Coronary artery (tissue), 2 donors: ENCODE results near the gene EPAS1.

Experiments used
- DNase-seq: peaks from one replicate; pipeline ENCODE4 v3.0.0-alpha.2; 2017; ENCODE audit warnings: low spot score
- H3K27ac ChIP-seq, 2 donors: fragments of 200-600 bp; sonication (generic); one replicate each; pipeline ENCODE4 v1.5.1; 2016 to 2019
- H3K4me3 ChIP-seq: fragments of 200-600 bp; sonication (generic); 2 replicates; pipeline ENCODE4 v1.5.1; 2016; ENCODE audit warnings: mild to moderate bottlenecking, moderate library complexity
- CTCF ChIP-seq: fragments of 200-600 bp; sonication (generic); IDR thresholded peaks from one replicate; pipeline ENCODE4 v1.5.1; 2019; ENCODE audit warnings: antibody characterized with exemption

Gene EPAS1

GRCh38 chr2:46414701-46415100, 117.5 kb downstream of the EPAS1 start:
- no peak overlapping the region for H3K4me3 ChIP-seq
- no peak overlapping the region for H3K27ac ChIP-seq
- DNase-seq: no peak
- TF ChIP-seq CTCF: no peak

- no peak for TF ChIP-seq CTCF
Observed at GRCh38 chr2:46416280-46416679, 119.1 kb downstream of the EPAS1 start.

DNA sequence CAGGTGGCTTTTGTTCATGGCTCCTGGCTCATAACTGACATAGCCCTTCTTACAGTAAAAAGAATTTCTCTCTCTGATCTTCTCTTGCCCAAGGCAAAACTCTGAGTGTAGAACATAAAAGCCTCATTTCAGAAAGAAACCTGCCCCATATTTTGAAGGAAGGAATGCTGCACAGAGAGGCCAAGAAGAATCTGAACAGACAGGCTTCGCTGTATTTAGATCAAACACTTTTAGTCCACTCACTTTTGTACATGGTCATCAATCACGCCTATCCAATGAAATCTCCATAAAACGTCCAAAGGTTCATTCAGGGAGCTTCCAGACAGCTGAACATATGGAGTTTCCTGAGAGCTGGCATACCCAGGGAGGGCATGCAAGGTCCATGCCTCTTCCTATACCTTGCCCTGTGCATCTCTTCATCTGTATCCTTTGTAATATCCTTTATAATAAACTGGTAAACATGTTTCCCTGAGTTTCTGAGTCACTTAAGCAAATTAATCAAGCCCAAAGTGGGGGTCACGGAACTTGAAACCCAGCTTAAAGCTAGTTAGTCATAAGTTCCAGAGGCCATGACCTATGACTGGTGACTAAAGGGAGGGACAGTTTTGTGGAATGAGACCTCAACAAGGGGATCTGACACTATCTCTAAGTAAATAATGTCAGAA, 119.7 kb downstream of the EPAS1 start:
- no peak for TF ChIP-seq CTCF
- DNase-seq: no peak
- Histone ChIP-seq H3K27ac (no peak overlapping the region), H3K4me3 (no peak overlapping the region)

More at GRCh38 chr2:46416280-46416679, 119.1 kb downstream of the EPAS1 start:
- Histone ChIP-seq H3K27ac (no peak overlapping the region), H3K4me3 (no peak overlapping the region)
- DNase-seq: no peak

DNA sequence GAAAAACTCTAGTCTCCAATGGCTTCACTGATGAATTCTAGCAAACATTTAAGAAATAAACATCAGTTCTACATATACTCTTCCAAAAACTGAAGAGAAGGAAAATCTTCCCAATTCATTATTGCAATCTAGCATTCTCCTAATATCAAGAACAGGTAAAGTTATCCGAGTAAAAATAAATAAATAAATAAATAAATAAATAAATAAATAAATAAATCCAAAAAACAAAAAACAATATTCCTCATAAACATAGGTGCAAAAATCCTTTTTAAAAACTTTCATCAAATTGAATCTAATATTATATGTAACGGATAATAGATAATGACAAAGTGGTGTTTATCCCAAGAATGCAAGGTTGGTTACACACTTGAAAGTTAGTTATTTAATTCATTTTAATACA, 123.7 kb downstream of the EPAS1 start:
- Histone ChIP-seq H3K4me3 (no peak overlapping the region), H3K27ac (no peak overlapping the region)
- TF ChIP-seq CTCF: no peak
- no peak for DNase-seq

DNA sequence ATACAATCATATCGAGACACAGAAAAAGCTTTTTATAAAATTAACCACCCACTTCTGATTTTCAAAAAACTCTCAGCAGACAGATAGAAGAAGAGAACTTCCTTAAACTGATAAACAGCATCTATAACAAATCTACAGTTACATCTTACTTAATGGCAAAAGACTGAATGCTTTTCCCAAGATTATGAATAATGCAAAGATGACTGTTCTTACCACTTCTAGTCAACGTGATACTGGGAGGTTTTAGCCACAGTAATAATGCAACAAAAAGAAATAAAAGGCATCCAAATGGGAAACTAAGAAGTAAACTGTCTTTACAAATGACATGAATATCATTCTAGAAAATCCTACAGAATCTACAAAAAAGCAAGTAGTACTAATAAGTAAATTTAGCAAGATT, 124.2 kb downstream of the EPAS1 start:
- no peak for TF ChIP-seq CTCF
- H3K27ac ChIP-seq: no peak overlapping the region

DNA sequence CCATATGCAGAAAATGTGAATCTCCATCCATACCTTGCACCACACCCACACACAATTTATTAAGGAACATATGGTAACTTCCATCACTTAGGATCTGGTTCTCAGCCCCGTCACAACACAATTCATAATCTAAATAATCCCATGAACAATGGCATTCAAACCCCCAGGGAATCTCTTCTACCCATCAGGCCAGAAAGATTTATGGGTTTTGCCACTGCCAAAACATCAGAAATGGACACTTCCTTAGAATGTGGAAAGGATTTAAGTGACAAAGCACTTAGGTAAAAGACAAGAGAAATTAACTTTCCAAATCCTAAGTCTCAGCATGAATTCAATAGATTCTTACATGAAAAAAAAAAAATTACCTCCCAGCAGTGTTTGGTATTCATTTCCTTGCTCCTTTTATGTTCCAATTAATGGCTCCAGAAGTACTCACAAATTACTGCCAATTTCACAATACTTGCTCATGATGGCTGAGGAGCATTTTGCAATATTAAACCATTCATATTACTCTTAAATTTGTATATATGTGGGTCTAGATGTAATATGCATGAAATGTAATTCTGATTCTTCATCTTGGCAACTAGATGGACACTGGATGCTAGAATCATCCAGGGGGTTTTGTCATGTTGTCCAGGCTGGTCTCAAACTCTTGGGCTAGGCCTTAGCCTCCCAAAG, 125.6 kb downstream of the EPAS1 start:
- no peak overlapping the region for H3K4me3 ChIP-seq
- no peak for DNase-seq
- TF ChIP-seq CTCF: no peak
- no peak overlapping the region for H3K27ac ChIP-seq

More for the DNA sequence above, 124.2 kb downstream of the EPAS1 start:
- DNase-seq: no peak
- no peak overlapping the region for H3K4me3 ChIP-seq

DNA sequence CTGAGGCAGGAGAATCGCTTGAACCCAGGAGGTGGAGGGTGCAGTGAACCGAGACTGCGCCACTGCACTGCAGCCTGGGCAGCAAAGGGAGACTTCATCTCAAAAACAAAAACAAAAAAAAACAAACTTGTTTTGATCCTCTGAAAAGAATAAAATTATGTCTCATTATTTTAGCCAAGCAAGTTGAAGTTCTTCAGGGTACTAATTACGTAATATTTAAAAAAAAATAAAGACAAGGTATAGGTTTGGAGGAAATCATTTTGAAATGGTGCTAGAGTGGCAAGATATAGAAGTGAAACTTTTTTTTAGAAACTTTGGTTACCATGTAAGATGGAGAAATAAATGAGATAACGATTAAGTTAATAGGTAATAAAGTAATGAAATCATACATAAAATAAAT, 127.7 kb downstream of the EPAS1 start:
- H3K27ac ChIP-seq: no peak overlapping the region
- DNase-seq: no peak
- TF ChIP-seq CTCF: no peak
- no peak overlapping the region for H3K4me3 ChIP-seq
